HG03139 (cell line): ENCODE data around the gene PRKCH.

Experiments used
- ATAC-seq: cut with Tn5 transposase; IDR thresholded peaks from one replicate; pipeline ENCODE4 v1.9.1; 2021; ENCODE audit not compliant: unreplicated experiment

The PRKCH gene

DNA sequence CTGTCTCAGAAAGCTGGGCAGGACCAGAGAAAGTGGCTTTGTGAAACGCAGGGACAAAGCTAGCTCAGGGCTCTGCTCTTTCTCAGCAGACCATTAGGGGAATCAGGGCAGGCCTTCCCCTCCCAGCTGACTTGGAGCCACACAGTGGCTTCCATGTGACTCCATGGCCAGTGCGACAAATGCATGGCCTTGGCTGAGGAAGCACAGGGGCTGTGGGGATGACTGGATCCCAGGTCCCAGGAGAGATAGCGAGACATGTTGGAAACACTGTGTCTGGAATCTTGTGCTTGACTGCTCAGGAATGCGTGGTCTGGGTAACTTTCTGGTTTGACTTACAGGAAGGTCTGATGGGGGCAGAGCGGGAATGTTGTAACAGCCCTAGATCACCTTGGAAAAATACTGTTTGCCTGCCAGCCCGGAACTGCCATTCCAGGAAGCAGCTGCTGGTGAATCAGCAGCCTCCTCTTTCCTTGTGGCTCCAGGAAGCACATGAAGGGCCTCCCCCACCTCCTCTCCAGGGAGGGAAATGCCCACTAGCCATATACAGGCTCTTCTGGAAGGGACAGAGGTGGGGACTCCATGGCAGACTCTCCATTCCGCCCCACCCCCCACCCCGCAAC, 240.4 kb downstream of the PRKCH start:
- no peak for ATAC-seq

DNA sequence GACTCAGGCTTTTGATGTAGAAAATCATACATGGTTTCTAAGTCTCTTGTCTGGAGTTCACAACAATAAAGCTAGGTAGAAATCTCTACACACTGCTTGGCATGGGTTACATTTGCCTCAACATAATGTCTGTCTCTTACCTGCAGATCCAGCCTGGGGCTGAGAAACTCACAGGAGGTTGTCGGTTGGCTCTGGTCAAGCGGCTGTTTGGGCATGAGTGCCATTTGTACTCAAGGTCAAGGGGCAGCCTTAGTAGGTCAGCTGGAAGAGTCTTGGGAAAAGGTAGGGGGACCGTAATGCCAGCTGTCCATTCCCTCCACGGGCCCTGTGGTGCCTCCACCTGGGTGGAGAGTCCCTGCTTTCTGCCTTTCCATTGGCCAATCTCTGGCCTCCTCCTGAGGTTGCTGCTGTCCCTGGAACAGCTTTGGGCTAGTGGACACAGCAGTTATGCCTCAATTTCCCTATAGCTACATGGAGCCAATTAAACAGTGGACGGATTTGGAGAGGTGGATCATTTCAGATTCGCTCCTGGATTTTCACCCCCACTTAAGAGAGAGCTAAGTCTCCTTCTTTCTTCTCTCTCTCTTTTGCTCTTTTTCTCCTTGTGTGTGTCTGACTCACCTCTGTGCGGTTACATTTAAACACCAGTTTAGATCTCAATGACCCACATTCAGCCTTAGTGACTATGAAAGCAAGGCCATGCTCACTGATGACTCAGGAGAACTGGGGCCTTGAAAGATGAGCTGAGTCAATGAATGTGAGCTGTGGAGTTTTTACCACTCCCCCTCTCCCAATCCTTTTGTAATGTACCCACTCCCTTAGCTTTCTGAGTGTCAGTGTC, 241.2 kb downstream of the PRKCH start:
- no peak for ATAC-seq

DNA sequence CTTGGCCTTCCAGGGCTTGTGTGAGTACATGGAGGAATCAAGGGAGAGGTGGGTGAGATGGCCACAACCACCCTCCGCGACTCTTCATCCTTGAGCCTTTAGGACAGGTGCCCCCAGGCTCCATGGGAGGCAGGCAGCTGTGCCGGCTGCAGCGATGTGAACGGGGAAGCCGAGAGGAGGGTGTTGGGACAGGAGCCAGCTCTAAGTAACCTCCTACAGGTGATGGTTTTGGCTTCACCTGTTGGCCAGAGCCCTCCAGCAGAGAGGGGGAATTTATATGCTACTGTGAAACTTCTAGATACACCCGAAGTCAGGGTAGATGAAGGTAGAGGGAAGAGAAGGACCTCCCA, 241.8 kb downstream of the PRKCH start:
- no peak for ATAC-seq

DNA sequence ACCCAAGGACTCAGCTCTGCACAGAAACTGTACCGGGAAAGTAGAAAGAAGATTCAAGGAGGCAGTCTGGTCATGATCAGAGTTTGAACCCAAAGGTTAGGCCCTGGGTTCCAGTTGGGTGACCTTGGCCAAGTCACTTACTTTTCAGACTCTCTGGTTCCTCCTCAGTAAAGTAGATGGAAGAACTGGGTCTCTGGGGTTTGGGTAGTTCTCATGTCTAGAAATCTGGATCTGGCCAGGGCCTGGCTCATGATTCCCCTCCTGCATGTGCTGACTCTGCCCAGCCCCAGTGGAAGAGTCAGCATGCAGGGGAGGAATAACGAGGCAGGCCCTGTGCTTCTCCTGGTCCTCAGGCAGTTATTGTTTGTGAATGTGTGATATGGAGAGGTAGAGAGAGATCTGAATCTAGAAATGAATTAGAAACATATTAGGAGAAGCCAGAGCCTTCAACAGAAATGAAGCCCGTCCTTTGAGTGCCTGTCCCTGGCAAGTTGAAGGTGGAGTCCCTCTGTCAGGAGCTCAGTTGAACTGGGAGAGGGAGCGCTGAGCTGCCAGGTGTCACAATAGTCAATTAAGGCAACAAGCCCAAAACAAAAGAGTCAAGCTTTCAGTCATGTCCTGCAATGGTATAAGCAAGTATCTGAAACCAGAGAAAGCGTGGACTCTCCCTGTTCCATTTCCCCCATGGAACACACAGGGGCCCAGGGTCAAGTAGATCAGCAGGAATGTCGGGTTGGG, 242.7 kb downstream of the PRKCH start:
- ATAC-seq: no peak

DNA sequence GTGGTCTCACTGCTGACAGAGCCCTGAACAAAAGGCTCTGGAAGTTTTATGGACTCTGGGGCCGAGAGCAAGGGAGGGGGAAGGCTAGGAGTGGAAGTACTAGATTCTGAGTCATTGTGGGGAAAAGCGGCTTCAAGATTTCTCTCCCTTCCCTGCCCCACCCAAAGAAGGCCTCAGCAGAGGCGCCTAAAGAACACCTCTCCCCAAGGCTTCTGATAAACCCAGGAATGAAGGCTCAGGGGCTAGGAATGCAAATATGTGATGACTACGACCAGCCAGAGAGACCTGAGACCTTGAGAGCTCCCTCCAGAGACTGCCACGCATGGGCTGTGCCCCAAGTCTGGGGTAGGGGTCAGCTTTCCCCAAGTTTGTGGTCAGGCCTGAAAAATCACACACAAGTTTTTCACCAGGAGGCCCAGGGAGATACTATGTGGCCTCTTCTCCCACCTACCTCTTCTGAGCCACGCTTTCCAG, 243.3 kb downstream of the PRKCH start:
- ATAC-seq: no peak

DNA sequence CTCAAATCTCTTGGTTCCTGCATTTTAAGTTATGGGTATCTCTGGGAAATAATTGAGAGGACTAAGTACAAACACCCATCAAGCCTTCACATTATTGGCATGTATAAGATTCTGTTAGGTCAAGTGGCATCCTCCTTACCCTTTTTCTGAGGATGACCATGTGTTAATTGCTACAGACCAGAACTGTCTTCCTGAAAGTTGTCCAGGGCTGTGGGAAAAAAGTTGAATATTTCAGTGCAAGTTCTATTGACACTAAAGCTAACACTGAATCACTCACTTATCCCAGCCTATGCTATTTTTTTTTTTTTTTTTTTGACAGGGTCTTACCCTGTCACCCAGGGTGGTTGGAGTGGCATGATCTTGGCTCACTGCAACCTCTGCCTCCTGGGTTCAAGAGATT, 243.8 kb downstream of the PRKCH start:
- no peak for ATAC-seq

DNA sequence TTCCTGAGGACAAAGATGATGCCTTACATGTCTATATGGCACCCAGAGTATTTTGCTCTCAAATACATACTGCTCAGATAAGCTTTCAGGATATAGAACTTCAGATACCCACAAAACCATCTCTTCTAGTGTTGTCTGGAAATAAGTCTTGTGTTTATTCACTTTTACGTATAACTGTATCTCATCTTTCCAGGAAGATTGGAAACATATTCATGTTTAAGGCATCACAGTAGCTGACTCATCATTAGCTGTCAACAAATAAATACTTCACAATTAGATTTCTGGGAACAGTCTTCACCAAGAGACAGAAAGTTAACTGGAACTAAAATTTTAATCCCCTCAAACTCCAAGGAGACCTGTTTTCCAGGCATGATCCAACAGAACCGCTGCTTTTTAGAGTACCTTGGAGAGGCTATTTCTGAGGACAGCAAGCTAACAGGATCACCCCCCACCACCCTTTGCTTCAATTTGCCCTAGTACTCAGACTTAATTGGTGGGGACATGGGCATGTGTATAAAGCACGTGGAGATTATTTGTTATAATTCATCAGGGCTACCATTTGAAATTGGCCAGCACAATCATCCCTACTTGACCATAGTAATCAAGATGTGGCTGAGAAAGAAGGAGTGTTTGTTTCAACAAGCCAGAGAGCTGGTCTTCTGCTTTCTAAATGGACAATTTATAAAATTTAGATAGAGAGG, 244.6 kb downstream of the PRKCH start:
- no peak for ATAC-seq

DNA sequence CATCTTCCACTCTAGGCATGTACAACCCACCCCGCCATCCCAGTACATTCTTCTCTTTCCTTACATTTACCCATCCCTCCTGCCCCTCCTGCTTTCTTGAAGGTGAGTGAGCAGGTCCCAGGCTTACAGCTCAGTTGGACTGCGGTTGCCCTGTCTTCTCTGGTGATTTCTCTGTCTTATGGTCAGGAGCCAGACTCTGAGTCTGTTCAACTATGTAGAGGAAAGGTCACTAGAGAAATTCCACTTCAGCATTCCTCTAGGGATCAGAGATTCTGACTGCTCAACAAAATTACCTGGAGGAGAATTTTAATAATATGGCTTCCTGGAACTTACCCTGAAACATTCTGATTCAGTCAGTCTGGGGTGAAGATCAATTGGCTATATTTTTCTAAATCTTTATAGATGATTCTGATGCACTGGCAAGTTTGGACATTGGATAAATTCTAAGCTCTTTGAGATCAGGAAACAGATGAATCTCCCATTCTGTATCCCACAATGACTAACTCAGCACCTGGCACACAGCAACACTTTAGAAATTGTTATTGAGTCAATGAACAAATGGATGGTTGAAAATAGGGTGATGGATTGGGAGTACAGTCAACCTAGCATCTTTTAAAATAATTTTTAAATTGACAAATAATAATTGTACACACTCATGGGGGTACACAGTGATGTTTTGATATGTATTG, 245.3 kb downstream of the PRKCH start:
- no peak for ATAC-seq

DNA sequence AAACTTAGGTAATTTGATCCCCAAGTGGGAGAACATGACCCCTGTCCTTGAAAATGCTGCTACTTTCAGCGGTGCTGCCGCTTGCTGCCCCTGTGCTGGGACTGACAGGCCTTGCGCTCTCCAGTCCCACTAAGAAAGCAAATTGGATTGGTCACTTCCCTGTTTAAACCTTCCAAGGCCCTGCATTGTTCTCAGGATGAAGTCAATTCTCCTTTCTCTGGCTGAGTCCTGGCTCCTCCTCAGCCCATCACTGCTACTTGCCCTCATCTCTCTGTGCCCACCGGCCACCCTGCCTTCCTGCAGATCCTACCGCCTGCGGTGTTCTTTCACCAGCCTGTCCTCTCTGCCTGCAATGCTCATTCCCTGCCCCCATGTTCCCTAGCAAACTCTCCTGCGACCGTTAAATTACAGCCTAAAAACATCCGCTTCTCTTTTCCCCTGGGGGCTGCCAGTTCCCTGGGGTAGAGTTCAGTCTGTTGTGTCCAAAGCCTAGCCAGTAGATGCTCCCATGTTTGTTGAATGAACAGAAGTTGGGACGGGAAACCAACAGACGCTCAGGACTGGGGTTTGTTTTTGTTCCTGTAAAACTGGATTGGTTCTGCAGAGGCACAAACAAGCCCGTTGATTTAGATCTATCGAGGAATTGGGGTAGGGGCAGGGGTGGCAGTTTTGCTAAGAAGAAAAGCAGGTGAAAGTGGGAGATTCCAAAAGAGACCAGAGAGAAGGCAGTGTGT, 246.6 kb downstream of the PRKCH start:
- ATAC-seq: peak; percentile 5

DNA sequence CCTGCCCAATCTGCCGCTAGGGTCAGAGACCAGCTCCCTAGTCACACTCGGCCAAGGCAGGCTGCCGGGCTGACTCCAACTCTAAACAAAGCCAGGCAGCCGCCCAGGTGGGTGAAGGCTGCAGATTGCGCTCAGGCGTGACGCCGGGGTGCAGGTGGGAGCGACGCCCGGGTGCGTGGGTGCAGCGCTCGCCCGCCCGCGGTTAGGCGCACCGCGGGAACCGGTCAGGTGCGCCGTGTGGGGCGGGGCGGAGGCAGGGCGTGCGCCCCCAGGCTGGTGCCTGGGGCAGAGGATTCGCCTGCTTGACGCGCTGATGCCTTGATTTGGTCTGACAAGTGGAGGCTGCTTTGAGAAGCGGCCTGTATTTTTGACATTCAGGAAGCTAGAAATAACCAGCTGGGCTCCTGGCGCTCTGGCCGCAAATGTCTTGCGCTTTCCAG, 247.2 kb downstream of the PRKCH start:
- peak; percentile 74 for ATAC-seq

DNA sequence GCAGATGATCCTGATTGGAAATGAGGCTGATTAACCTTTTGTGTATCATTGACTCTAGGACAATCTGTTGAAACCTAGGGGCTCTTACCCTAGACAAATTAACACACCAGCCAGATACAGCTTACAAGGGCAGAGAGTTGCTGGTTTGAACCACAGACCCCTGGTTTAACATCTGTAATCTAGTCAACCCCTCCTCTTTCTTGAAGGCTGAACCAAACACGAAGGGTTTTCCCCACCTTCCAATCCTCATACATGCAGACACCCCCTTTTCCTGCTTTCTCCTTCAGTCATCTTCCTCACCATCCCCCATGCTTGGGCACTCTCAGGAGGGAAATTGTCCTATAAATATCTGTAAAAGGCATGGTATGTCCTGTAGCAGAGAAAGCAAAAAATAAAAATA, 247.9 kb downstream of the PRKCH start:
- ATAC-seq: no peak

DNA sequence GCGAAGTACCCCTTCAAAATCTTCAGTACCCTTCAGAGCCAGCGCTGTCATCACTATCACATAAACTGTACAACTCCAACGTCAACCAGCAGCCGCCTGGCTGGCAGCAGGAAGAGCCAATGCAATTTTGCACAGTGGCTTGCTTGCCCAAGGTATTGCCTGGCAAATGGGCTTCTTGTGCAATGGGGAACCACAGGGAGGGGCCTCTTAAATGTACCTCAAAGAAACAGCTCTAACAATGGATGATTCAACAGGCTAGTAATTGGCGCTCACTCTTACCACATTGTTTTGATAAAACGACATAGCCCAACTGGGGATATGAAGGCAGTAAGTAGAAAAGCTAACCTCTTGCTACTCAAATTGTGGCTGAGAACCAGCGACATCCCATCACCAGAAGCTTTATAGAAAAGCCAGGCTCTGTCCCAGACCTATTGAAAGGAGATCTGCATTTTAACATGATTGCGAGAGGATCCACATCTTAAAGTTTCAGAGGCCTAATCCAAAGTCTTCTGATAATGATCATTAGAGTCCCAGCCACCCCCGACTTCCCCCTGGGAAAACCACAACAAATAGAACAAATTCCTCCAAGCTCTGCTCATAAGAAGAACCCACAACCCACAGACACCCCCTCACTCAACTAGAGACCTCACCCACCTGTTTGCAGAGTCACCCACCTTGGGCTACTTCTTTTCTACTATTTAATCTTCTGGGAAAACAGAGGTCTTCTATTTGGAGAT, 248.6 kb downstream of the PRKCH start:
- no peak for ATAC-seq

DNA sequence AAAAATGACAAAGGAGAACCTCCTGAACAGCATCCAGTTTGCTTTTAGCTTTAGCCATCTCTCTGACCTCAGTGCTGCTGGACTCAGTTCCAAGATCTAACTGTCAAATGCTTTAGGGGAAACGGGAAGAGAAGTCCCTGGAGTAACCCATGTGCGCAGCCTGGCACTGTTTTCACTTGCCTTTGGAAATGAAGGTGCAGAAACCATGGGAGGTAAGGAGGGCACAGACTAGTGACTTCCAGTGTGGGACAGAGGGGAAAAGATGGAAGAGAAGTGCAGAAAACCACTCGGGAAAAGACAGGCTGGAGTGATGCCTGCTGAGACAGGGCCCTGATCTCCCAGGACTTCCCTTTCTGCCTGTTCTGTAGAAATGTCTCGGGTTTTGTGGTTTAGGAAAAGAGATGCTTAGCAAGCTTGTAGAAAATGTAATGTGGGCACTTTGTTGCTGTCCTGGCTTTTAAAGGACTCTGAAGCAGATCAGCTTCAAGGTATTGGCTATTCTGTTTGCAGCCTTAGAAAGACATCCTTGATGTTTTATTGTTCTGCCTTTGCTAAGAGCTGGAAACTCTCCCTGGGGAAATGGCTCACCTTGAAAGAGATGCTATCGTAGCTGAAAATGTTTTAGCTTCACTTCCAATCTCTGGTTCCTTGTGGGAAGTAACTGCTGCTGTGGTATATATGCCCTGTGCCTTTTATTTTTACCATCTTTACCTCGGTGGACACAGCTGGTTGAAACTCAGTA, 249.3 kb downstream of the PRKCH start:
- no peak for ATAC-seq

DNA sequence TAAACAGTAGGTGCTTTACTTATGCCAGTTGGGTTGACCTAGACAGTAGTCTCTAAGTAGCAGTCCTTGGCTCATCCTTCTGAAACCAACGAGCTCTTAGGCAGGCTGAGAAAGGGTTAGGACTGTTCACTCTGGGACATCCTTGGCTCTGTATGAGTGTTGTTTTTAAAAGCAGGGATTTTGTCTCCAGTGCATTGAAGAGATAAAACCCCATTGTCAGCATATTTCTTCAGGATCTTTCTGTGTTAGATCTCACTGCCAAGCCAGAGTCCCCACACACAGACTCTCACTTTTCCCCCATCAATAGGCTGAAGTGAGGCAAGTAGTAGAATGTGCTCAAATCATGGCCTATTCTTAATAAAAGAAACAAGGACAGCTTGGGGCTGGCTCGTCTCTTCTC, 250.5 kb downstream of the PRKCH start:
- no peak for ATAC-seq

DNA sequence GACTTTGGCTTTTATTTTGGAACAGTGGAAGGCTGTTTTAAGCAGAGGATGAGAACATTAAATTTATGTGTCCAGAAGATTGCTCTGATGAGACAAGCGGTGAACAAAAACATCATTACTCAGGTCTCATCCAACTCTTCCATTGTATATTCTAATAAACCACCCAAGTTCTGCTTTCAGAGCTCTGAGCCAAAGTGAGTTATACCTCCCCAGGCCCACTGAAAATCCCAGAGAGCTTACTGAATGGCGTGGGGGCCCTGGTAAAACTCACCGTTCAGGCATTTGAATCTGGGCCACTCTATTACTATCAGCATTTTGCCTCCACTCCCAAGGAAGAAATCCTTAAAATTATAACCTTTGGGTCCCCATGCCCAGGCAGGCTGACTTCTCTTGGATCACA, 251.9 kb downstream of the PRKCH start:
- no peak for ATAC-seq

DNA sequence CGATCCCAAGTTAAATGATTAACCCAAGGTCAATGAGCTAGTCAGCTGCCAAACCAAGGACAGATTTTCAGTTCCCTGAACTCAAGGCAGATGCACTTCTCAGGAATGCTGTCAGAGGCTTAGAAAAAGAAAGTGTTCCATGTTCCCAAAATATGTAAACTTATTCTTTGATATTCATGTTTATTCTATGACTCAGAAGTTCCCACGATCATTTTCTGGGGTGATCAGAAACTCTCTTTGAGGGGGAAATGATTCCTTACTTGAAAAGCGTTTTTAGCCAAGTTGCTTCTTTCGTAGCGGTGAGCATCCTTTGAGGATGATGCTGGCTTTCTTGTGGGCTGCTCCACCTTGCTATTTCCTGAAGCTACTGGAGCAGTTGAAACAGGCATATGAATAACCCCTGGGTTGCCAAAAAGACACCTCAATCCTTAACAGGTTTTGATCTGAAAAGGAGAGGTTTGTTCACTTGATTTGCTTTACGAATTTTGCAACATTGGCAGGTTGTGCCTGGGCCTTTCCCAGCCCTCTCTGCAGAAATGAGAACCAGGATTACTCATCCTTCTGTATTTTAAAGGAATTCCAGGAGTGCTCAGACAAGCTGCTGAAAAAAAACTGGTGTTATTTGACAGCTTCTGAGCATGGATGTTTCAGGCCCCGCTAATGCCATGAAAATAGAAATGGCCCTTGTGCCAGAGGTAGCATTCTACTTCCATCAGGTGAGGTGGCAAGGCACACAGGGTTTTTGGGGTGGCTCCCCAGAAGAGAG, 252.6 kb downstream of the PRKCH start:
- no peak for ATAC-seq

DNA sequence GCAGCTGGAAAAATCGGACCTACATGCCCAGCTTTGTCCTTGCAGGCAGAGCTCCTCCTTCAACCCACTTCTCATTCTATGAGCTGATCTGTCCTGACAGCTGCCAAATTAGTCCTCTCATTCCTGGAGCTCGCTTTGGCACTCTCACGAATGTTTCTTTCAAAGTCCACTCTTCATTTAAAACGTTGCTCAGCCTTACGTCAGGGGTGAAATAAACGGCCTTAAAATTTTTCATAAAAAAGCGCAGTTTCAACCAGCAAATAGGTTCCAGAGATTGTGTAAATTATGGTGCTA, 253.1 kb downstream of the PRKCH start:
- ATAC-seq: no peak

DNA sequence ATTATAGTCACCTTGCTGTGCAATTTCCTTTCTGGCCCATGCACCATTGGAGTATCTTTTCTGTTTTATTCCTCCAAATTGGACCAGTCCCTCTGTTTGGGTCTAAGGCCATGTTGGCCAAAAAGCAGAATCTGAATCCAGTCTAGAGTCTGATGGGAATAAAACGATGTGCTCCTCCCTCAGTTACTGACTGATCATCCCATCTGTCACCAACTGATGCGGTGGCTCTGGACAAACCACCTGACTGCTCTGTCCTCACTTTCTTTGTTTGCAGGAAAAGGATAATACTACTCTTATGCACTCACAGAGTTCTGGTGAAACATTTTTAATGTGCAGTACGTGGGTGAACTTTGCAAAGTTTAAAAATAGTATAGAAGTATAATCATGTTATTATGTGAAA, 253.7 kb downstream of the PRKCH start:
- ATAC-seq: no peak
